ENCODE measurements around the gene MAGI2. TPM values are rescaled to one million over a fixed set of nuclear protein-coding genes. Genes with fewer than 3 reads are reported as not detected.
"Not testable (repeated sequence)": the region's sequence is repeated elsewhere in the genome, so short reads cannot be mapped to it uniquely, and the experiment has no call there.

Gene MAGI2
- total RNA-seq, 2 experiments from 2014 or later = 0.14 to 0.31 TPM

DNA sequence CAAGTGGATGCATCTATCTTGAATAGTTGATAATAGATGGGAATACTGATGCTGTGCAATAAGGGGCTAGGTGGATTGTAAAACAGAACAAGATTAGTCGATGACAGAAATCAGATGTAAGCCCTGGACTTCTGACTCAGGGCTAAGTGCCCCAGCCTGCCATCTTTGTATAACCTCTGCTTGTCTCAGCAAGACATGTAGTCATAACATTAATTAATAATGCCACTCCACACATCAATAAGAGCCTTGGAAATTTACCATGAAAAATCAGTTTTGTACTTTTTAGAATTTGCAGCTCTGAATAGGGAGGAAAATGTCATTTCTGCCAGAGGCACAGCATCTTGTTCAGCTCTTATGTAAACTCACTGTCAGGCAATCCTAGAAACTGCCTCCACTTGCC is 1125.7 kb downstream of the MAGI2 start:
- Mint-ChIP-seq H3K27ac (no peak overlapping the region), H3K4me1 (no peaks in the 10 kb centered on the region), H3K9me3 (no peaks in the 10 kb centered on the region), H3K27me3 (no peaks in the 10 kb centered on the region), H3K4me3 (no peak overlapping the region), H3K36me3 (no peaks in the 10 kb centered on the region)
- no peak for DNase-seq

DNA sequence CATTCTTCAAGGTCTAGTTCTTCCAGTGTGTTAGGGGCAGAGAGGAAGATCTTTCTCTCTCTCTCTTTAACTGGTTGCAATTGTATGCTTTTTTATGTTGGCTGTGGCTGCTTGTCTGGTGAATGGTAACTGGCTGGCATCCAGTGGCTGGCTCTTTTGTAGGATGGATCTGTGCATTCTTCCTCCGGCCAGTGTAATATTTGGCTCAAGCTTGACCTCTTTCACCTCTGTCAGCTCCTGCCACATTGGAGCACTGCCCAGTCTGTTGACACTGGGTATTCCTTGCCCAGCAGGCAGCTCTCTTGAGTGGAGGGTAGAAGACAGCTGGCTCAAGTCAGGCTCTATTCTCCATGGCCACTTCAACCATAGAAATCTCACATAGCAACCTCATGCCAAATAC is 1126.6 kb downstream of the MAGI2 start:
- H3K4me3 Mint-ChIP-seq = no peak overlapping the region

GRCh38 chr7:78326189-78326588 is 1127.3 kb downstream of the MAGI2 start:
- Mint-ChIP-seq H3K4me3 (no peak overlapping the region), H3K36me3 (no peaks in the 10 kb centered on the region), H3K9me3 (no peaks in the 10 kb centered on the region), H3K27me3 (no peaks in the 10 kb centered on the region), H3K27ac (no peak overlapping the region), H3K4me1 (no peaks in the 10 kb centered on the region)
- DNase-seq = no peak

More for the DNA sequence above, 1126.6 kb downstream of the MAGI2 start:
- no peaks in the 10 kb centered on the region for H3K36me3 Mint-ChIP-seq
- H3K4me1 Mint-ChIP-seq = no peaks in the 10 kb centered on the region
- H3K27ac Mint-ChIP-seq = no peak overlapping the region
- no peak for DNase-seq
- no peaks in the 10 kb centered on the region for H3K9me3 Mint-ChIP-seq
- no peaks in the 10 kb centered on the region for H3K27me3 Mint-ChIP-seq

DNA sequence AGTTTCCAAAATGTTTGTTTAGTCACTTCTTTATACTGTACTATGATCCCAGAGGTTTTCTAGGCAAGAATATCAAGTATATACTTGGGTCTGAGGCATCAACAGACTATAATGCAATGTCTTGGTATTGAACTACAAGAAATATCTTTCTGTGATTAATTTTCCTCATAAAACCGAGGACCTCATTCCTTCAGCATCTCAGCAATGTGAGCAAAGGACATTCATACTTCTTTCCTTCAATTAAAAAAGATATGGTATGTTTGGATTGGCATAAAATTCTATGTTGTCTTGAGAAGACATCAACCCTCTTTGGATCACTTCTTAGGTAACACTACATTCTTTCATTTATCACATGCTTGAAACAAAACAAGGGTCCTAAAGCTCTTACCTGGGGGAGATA is 1130.3 kb downstream of the MAGI2 start:
- Mint-ChIP-seq H3K27me3 (no peaks in the 10 kb centered on the region), H3K9me3 (peaks cover under 1% of the 10 kb centered on the region), H3K27ac (no peak overlapping the region), H3K4me1 (no peaks in the 10 kb centered on the region), H3K36me3 (no peaks in the 10 kb centered on the region), H3K4me3 (no peak overlapping the region)
- no peak for DNase-seq

GRCh38 chr7:78322231-78322630 is 1131.2 kb downstream of the MAGI2 start:
- not testable (repeated sequence) for DNase-seq, H3K27ac Mint-ChIP-seq, H3K9me3 Mint-ChIP-seq, H3K36me3 Mint-ChIP-seq, H3K27me3 Mint-ChIP-seq, H3K4me1 Mint-ChIP-seq, H3K4me3 Mint-ChIP-seq

GRCh38 chr7:78317371-78317770 is 1136.1 kb downstream of the MAGI2 start:
- Mint-ChIP-seq H3K4me3 (no peak overlapping the region), H3K4me1 (no peaks in the 10 kb centered on the region), H3K9me3 (peaks cover 1% of the 10 kb centered on the region), H3K27ac (no peak overlapping the region), H3K36me3 (no peaks in the 10 kb centered on the region), H3K27me3 (no peaks in the 10 kb centered on the region)
- DNase-seq = no peak

DNA sequence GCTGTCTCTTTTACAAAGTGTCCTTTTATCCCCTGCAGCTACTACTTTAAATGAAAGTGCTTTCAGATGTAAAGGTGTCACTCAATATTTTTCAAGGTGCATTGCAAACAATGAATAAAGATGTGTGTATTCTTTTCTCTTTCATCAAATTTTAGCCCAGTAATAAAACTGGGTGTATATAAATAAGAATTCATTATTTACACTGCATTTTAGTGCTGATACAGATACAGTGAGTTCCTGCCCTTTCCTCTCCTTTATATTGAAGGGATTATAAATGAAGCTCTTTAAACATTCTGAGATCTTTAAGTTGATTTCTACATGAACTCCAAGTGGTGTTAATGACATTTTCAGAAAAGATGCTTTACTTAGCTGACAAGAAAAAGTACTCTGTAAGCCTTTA is 1137.4 kb downstream of the MAGI2 start:
- H3K27ac Mint-ChIP-seq = no peak overlapping the region
- no peaks in the 10 kb centered on the region for H3K36me3 Mint-ChIP-seq
- H3K27me3 Mint-ChIP-seq = no peaks in the 10 kb centered on the region

DNA sequence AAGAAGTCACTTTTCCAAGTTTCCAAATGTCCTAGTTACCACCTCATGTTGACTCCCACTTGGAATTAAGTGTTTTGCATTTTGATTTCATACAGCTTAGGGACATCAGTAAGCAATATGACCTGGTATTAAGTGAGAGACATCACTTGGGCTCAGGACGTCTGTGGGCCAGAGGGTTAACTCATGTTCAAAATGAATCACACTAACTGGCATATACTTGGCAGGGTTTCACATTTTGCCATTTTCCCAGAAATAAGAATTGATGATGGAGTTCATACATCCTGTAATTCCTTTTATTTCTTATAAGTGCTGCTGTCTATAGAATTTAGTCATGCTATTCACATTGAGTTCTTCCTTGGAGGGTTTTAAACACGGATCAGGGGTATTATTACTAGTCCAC is 1138.3 kb downstream of the MAGI2 start:
- DNase-seq = no peak
- Mint-ChIP-seq H3K36me3 (no peaks in the 10 kb centered on the region), H3K4me1 (no peaks in the 10 kb centered on the region), H3K27me3 (no peaks in the 10 kb centered on the region), H3K27ac (no peak overlapping the region), H3K9me3 (peaks cover 1% of the 10 kb centered on the region), H3K4me3 (no peak overlapping the region)

More for the DNA sequence above, 1137.4 kb downstream of the MAGI2 start:
- H3K4me1 Mint-ChIP-seq = no peaks in the 10 kb centered on the region
- DNase-seq = no peak
- H3K9me3 Mint-ChIP-seq = peaks cover 1% of the 10 kb centered on the region
- H3K4me3 Mint-ChIP-seq = no peak overlapping the region

- H3K36me3 Mint-ChIP-seq = no peaks in the 10 kb centered on the region
- no peaks in the 10 kb centered on the region for H3K4me1 Mint-ChIP-seq
- H3K27ac Mint-ChIP-seq = no peak overlapping the region
- no peak for DNase-seq
- no peak overlapping the region for H3K4me3 Mint-ChIP-seq
- no peaks in the 10 kb centered on the region for H3K27me3 Mint-ChIP-seq
- H3K9me3 Mint-ChIP-seq = no peaks in the 10 kb centered on the region
Observed at GRCh38 chr7:78311181-78311580, 1142.3 kb downstream of the MAGI2 start.

DNA sequence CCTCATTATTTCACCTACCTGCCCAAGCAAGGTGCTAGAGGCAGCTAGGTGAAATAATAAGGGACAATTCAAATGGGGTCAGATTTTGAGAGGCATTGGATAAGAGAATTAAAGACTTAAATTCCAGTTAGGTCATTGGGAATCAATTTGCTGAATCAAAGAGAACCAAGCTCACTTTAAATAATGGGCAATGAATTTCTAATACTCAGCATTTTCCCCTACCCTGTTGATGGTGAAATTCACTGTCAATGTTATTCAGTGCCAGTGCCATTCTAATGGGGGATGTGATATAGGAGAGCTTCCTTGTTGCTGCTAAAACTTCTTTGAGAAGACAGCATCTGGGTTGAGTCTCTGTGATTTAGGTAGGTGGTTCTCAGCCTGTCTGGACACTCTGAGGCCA is 1145.6 kb downstream of the MAGI2 start:
- H3K4me1 Mint-ChIP-seq = no peaks in the 10 kb centered on the region
- no peaks in the 10 kb centered on the region for H3K27me3 Mint-ChIP-seq
- no peak overlapping the region for H3K27ac Mint-ChIP-seq
- H3K4me3 Mint-ChIP-seq = no peak overlapping the region
- no peaks in the 10 kb centered on the region for H3K9me3 Mint-ChIP-seq
- DNase-seq = no peak
- H3K36me3 Mint-ChIP-seq = no peaks in the 10 kb centered on the region

- Mint-ChIP-seq H3K4me3 (no peak overlapping the region), H3K36me3 (no peaks in the 10 kb centered on the region), H3K27ac (no peak overlapping the region), H3K9me3 (no peaks in the 10 kb centered on the region), H3K4me1 (no peaks in the 10 kb centered on the region), H3K27me3 (no peaks in the 10 kb centered on the region)
- no peak for DNase-seq
Observed at GRCh38 chr7:78306634-78307033, 1146.8 kb downstream of the MAGI2 start.

DNA sequence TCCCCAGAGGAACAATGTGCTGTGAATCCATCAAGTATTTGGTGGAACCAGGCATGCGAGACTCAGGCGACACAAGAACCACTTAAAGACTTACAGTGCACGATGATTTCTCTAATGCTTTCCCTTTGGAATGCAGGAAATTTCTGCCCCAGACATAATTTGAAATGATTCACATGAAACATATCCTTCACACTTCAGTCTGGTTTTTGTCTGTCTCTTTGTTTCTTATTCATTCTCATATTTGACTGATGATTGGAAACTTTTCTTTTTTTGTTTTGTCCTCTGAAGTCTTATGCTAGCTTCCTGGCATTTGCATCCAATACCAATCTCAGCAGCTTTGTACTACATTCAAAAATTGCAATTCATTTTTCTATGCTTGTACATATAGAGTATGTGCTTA is 1152.1 kb downstream of the MAGI2 start:
- H3K27me3 Mint-ChIP-seq = no peaks in the 10 kb centered on the region
- H3K36me3 Mint-ChIP-seq = no peaks in the 10 kb centered on the region
- no peaks in the 10 kb centered on the region for H3K9me3 Mint-ChIP-seq
- H3K4me3 Mint-ChIP-seq = no peak overlapping the region
- no peak overlapping the region for H3K27ac Mint-ChIP-seq
- no peaks in the 10 kb centered on the region for H3K4me1 Mint-ChIP-seq
- DNase-seq = no peak

- H3K9me3 Mint-ChIP-seq = no peaks in the 10 kb centered on the region
- H3K36me3 Mint-ChIP-seq = no peaks in the 10 kb centered on the region
- H3K4me3 Mint-ChIP-seq = no peak overlapping the region
- no peaks in the 10 kb centered on the region for H3K27me3 Mint-ChIP-seq
- H3K4me1 Mint-ChIP-seq = no peaks in the 10 kb centered on the region
- H3K27ac Mint-ChIP-seq = no peak overlapping the region
- no peak for DNase-seq
Observed at GRCh38 chr7:78299088-78299487, 1154.4 kb downstream of the MAGI2 start.

GRCh38 chr7:78296644-78297371 is 1156.7 kb downstream of the MAGI2 start:
- Mint-ChIP-seq H3K4me3 (no peak overlapping the region), H3K36me3 (no peaks in the 10 kb centered on the region), H3K4me1 (no peaks in the 10 kb centered on the region), H3K27me3 (no peaks in the 10 kb centered on the region), H3K27ac (no peak overlapping the region), H3K9me3 (peaks cover 3% of the 10 kb centered on the region)
- no peak for DNase-seq

DNA sequence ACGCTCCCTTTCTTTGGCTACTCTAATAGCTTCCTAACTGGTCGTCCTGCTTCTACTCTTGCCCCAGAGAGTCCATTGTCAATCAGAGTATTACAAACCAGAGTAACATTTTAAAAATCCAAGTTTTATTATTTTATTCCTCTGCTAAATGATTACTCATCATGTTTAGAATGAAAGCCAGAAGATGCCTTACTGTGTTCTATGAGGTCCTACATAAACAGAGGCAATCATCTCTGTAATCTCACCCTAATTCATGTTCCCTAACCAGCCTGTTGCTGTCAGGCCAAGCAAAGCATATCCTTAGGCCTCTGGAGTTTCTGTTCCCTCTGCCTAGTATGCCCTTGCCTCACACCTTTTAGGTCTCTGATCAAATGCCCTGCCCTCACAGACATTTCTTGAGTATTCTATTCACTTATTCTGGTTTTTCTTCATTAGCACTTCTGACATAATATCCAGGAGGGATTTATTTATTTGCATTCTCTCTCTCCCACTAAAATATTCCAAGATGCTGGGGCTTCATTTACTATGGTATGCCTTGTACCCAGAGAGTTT is 1157.3 kb downstream of the MAGI2 start:
- no peak for DNase-seq
- H3K27ac Mint-ChIP-seq = no peak overlapping the region
- H3K4me3 Mint-ChIP-seq = no peak overlapping the region
- no peaks in the 10 kb centered on the region for H3K27me3 Mint-ChIP-seq
- no peaks in the 10 kb centered on the region for H3K4me1 Mint-ChIP-seq
- no peaks in the 10 kb centered on the region for H3K36me3 Mint-ChIP-seq
- peaks cover 3% of the 10 kb centered on the region for H3K9me3 Mint-ChIP-seq

GRCh38 chr7:78289471-78289870 is 1164.0 kb downstream of the MAGI2 start:
- H3K36me3 Mint-ChIP-seq, H3K27ac Mint-ChIP-seq, H3K4me1 Mint-ChIP-seq, DNase-seq, H3K27me3 Mint-ChIP-seq, H3K9me3 Mint-ChIP-seq, H3K4me3 Mint-ChIP-seq: not testable (repeated sequence)

Data from activated naive CD8-positive, alpha-beta T cell treated with anti-CD3 and anti-CD28 coated beads for 36 hours (primary cell).